Right lobe of liver (tissue), 4 donors: ENCODE results near the gene MEMO1.

Experiments
- POLR2A ChIP-seq: fragments of 450-650 bp; IDR thresholded peaks from one replicate; pipeline ENCODE4 v1.6.1; 2017; ENCODE audit warnings: antibody characterized with exemption, mild to moderate bottlenecking
- TF ChIP-seq, protein P1 (sequence below), 4 donors: fragments of 200-600 bp in 3 of 4; fragments of 450-650 bp in 1 of 4; IDR thresholded peaks; one replicate each; pipeline versions ENCODE4 v1.5.1 to v1.8.0; 2016 to 2022; ENCODE audit warnings: antibody characterized with exemption in 4 of 4, mild to moderate bottlenecking in 2 of 4
- donor health status: DM: no; HTN: no; CAD: no.
- donor health status: DM: no; HTN: no; CAD: no.
- donor health status: DM: no; HTN: yes; CAD: no.

DNA sequence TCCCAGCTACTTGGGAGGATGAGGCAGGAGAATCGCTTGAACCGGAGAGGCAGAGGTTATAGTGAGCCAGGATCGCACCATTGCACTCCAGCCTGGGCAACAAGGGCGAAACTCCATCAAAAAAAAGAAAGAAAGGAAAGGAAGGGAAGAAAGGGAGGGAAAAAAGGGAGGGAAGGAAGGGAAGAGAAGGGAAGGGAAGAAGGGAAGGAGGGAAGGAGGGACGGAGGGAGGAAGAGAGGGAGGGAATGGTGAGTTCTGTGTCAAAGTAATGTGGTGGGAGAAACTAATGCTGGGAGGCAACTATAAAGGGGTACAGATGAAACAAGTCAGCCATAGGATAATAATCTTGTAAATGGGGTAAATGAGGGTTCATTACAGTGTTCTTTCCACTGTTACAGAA is 45.7 kb downstream of the MEMO1 start:
- TF ChIP-seq, protein P1, sequence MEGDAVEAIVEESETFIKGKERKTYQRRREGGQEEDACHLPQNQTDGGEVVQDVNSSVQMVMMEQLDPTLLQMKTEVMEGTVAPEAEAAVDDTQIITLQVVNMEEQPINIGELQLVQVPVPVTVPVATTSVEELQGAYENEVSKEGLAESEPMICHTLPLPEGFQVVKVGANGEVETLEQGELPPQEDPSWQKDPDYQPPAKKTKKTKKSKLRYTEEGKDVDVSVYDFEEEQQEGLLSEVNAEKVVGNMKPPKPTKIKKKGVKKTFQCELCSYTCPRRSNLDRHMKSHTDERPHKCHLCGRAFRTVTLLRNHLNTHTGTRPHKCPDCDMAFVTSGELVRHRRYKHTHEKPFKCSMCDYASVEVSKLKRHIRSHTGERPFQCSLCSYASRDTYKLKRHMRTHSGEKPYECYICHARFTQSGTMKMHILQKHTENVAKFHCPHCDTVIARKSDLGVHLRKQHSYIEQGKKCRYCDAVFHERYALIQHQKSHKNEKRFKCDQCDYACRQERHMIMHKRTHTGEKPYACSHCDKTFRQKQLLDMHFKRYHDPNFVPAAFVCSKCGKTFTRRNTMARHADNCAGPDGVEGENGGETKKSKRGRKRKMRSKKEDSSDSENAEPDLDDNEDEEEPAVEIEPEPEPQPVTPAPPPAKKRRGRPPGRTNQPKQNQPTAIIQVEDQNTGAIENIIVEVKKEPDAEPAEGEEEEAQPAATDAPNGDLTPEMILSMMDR (IDR thresholded peaks at IDR 0.05), result no peak
- TF ChIP-seq POLR2A, result no peak
